CD14-positive monocyte (primary cell): ENCODE data around the gene DCHS1. TPM values are rescaled to one million over a fixed set of nuclear protein-coding genes. Genes with fewer than 3 reads are reported as not detected.
A peak's percentile ranks its signal among the peaks of the same experiment; 100 is the strongest.

Source experiments
- DNase-seq, 3 donors: peaks; one replicate each; pipeline ENCODE4 v3.0.0-alpha.2; 2011 to 2022
- H2AFZ ChIP-seq: 2 replicates; pipeline ENCODE4 v1.6.0; 2012; ENCODE audit warnings: mild to moderate bottlenecking, low read depth, low read length, inconsistent platforms; ENCODE audit not compliant: insufficient read depth, poor library complexity, severe bottlenecking
- H3K27ac ChIP-seq, 2 donors: 1 replicate in 1 of 2; 2 replicates in 1 of 2; pipeline ENCODE4 v1.5.1; 2012 to 2013; ENCODE audit warnings: low read length in 2 of 2, control low read depth in 1 of 2, inconsistent platforms in 1 of 2, low read depth in 1 of 2, mild to moderate bottlenecking in 1 of 2
- H3K27me3 ChIP-seq, 2 donors: one replicate each; pipeline versions ENCODE4 v1.6.0 to v1.6.1; 2011 to 2013; ENCODE audit warnings: low read length in 2 of 2; ENCODE audit not compliant: control insufficient read depth in 2 of 2, insufficient read depth in 2 of 2
- H3K36me3 ChIP-seq, 2 donors: replicated peaks in 1 of 2; 1 replicate in 1 of 2; 2 replicates in 1 of 2; pipeline versions ENCODE4 v1.5.1 to v1.6.1; 2012 to 2013; ENCODE audit warnings: low read length in 2 of 2, control low read depth in 1 of 2, inconsistent platforms in 1 of 2, mild to moderate bottlenecking in 1 of 2; ENCODE audit not compliant: insufficient read depth in 2 of 2, control insufficient read depth in 1 of 2
- H3K4me1 ChIP-seq, 2 donors: 1 replicate in 1 of 2; 2 replicates in 1 of 2; pipeline versions ENCODE4 v1.5.1 to v1.6.1; 2012 to 2013; ENCODE audit warnings: low read length in 2 of 2, control low read depth in 1 of 2, inconsistent platforms in 1 of 2, mild to moderate bottlenecking in 1 of 2, moderate library complexity in 1 of 2; ENCODE audit not compliant: insufficient read depth in 2 of 2, control insufficient read depth in 1 of 2
- H3K4me2 ChIP-seq: replicated peaks from 2 replicates; pipeline ENCODE3; 2012; ENCODE audit warnings: low read length, moderate library complexity, mild to moderate bottlenecking; ENCODE audit not compliant: poor library complexity, severe bottlenecking; ENCODE audit errors: extremely low read depth
- H3K4me3 ChIP-seq, 3 experiments: fragments of 200-600 bp in 1 of 3; sonication (generic) in 1 of 3; replicated peaks in 1 of 3; 1 replicate in 2 of 3; 2 replicates in 1 of 3; pipeline ENCODE4 v1.5.1; 2011 to 2013; ENCODE audit warnings: low read length in 3 of 3, mild to moderate bottlenecking in 3 of 3, control low read depth in 2 of 3, low read depth in 2 of 3, inconsistent platforms in 1 of 3, moderate library complexity in 1 of 3
- H3K79me2 ChIP-seq: 2 replicates; pipeline ENCODE4 v1.6.0; 2012; ENCODE audit warnings: mild to moderate bottlenecking, control low read depth, inconsistent platforms, low read length, moderate library complexity; ENCODE audit not compliant: insufficient read depth
- H3K9ac ChIP-seq: 2 replicates; pipeline ENCODE4 v1.6.0; 2017; ENCODE audit warnings: low read length, mild to moderate bottlenecking; ENCODE audit not compliant: insufficient read depth, poor library complexity, severe bottlenecking
- H3K9me3 ChIP-seq, 2 donors: replicated peaks in 1 of 2; 1 replicate in 1 of 2; 2 replicates in 1 of 2; pipeline versions ENCODE4 v1.5.1 to v1.6.1; 2012 to 2013; ENCODE audit warnings: low read length in 2 of 2, control low read depth in 1 of 2; ENCODE audit not compliant: control insufficient read depth in 1 of 2, insufficient read depth in 1 of 2
- H4K20me1 ChIP-seq: 2 replicates; pipeline ENCODE4 v1.6.0; 2012; ENCODE audit warnings: mild to moderate bottlenecking, low read length, control low read depth, moderate library complexity; ENCODE audit not compliant: insufficient read depth
- H3K27ac Mint-ChIP-seq, 7 donors: one replicate each; pipeline ENCODE4 v1.8.0; 2020; ENCODE audit warnings: mild to moderate bottlenecking in 7 of 7, mixed read lengths in 7 of 7, moderate library complexity in 6 of 7, inconsistent platforms in 2 of 7
- H3K27me3 Mint-ChIP-seq, 3 donors: one replicate each; pipeline ENCODE4 v1.8.0; 2021 to 2022; ENCODE audit warnings: low read depth in 3 of 3, mild to moderate bottlenecking in 3 of 3, mixed read lengths in 3 of 3, moderate library complexity in 3 of 3, inconsistent platforms in 1 of 3
- H3K36me3 Mint-ChIP-seq, 2 donors: one replicate each; pipeline ENCODE4 v1.8.0; 2020; ENCODE audit warnings: mixed read lengths in 2 of 2, inconsistent platforms in 1 of 2, mild to moderate bottlenecking in 1 of 2
- H3K4me1 Mint-ChIP-seq: one replicate; pipeline ENCODE4 v1.8.0; 2020; ENCODE audit warnings: mild to moderate bottlenecking, mixed read lengths
- H3K4me3 Mint-ChIP-seq, 2 donors: one replicate each; pipeline ENCODE4 v1.8.0; 2020; ENCODE audit warnings: mild to moderate bottlenecking in 2 of 2, mixed read lengths in 2 of 2, moderate library complexity in 1 of 2
- H3K9me3 Mint-ChIP-seq, 7 donors: one replicate each; pipeline ENCODE4 v1.8.0; 2020 to 2022; ENCODE audit warnings: mixed read lengths in 7 of 7, mild to moderate bottlenecking in 6 of 7, moderate library complexity in 6 of 7, inconsistent platforms in 2 of 7
- WGBS: methylation state at CpG from one replicate; pipeline ENCODE4 v1.1.5; 2013; ENCODE audit warnings: missing lambda C conversion rate; ENCODE audit not compliant: insufficient coverage; 5-methylcytosine and 5-hydroxymethylcytosine counted together
- intact Hi-C, 2 donors: fragments of 100-400 bp; cut with micrococcal nuclease; formaldehyde crosslinking; loops; one replicate each; pipeline versions ENCODE4 v1.15.0 to v1.15.1; 2023
- polyA plus RNA-seq, 3 donors: library from polyadenylated mRNA; depleted of rRNA in 1 of 3; unstranded in 2 of 3; stranded (reverse) in 1 of 3; fragments of 300-500 nt in 2 of 3; fragments of >200 nt in 1 of 3; fragmentation: Illumina TruSeq in 2 of 3; gene quantifications; 1 replicate in 2 of 3; 2 replicates in 1 of 3; pipeline ENCODE4 v1.2.3, GENCODE V29; 2012 to 2021
- TF ChIP-seq, protein P1 (sequence below): fragments of 200-600 bp; IDR thresholded peaks from one replicate; pipeline ENCODE4 v1.8.0; 2022; ENCODE audit warnings: antibody characterized with exemption, mild to moderate bottlenecking

DCHS1 gene
- polyA plus RNA-seq, 3 donors: 0.01 to 0.88 (median 0.02) TPM

DNA sequence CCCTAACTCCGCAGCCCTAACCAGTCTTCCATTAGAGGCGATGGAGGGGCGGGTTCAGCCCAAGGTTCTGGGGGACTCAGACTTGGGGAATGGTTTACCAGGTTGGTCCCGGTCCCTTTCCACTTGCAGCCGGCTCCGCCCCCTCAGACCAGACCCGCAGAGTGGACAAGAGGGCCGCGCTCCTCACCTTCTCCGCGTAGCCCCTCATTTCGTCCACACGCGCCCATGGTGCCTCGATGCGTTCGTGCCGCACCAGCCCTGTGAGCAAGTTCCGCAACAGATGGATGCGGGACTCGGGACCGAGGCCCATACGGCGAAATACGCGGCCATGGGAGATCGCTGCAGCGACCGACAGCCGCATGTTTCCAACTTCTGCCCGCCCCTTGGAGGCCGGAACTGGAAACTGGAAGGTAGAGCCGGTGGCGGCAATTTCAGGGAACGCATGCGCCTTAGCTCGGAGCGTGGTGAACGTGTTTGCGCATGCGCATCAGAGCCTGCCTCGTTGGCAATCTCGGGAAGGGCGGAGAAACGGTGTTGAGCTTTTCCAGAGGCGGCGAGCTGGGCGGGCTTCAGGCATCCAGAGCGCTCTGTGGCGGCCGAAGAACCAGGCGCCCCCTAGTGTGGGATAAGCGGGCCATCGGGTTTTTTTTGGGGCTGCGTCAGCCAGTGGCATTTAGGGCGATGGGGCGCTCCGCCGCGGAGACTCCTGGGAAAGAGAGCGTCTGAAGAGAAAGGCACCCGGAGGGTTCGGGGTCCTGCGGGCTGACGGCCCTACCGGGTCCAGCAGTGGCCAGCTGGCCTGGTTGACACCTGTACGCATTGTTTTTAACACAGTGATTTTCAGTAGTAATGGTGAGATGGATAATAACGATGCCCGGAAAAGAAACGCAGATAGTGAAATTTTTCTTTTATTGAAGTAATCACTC, 27.6 kb upstream of the DCHS1 start, which contains the start of gene MRPL17:
MRPL17 (minus strand) TSS at position 405 of the 926 bp plus-strand sequence; CDS start at position 361, 44 bp downstream.
- H3K4me3 ChIP-seq: peak within 1 kb of the TSS; percentile 64 to 96 (median 95)
- H3K27ac ChIP-seq: peak within 1 kb of the TSS; percentile 85 to 93
- Mint-ChIP-seq H3K27ac (peak within 1 kb of the TSS; percentile 88 to 99 (median 98)), H3K9me3 (peaks cover 0 to 4% (median 0%) of the 10 kb centered on the region in 7 donors), H3K36me3 (peaks cover 13 to 17% of the 10 kb centered on the region in 2 donors), H3K4me3 (peak within 1 kb of the TSS; percentile 97 to 99), H3K27me3 (peaks cover 1 to 6% (median 6%) of the 10 kb centered on the region in 3 donors), H3K4me1 (peaks cover 18% of the 10 kb centered on the region)
- H3K36me3 ChIP-seq: peaks cover 0 to 13% of the 10 kb centered on the region in 2 donors
- H4K20me1 ChIP-seq: peaks cover 5% of the 10 kb centered on the region
- intact Hi-C loops: loop anchor here (2.0 to 10.0 kb wide), 4 partner anchors 81 to 448 kb away; partner anchors contain the start of genes ILK (in 2 of the 2), RRP8 (in 2 of the 2), ARFIP2 (in 1 of the 2) and CNGA4 (in 1 of the 2)
- DNase-seq: peak; percentile 99
- 0% methylated on average over 66 of the region's 70 CpGs for WGBS
- peak within 1 kb of the TSS; percentile 93 for H3K4me2 ChIP-seq
- no peaks in the 10 kb centered on the region for H3K27me3 ChIP-seq
- no peaks in the 10 kb centered on the region for H3K9me3 ChIP-seq
- peaks cover 16 to 19% of the 10 kb centered on the region in 2 donors for H3K4me1 ChIP-seq
- TF ChIP-seq, protein P1, sequence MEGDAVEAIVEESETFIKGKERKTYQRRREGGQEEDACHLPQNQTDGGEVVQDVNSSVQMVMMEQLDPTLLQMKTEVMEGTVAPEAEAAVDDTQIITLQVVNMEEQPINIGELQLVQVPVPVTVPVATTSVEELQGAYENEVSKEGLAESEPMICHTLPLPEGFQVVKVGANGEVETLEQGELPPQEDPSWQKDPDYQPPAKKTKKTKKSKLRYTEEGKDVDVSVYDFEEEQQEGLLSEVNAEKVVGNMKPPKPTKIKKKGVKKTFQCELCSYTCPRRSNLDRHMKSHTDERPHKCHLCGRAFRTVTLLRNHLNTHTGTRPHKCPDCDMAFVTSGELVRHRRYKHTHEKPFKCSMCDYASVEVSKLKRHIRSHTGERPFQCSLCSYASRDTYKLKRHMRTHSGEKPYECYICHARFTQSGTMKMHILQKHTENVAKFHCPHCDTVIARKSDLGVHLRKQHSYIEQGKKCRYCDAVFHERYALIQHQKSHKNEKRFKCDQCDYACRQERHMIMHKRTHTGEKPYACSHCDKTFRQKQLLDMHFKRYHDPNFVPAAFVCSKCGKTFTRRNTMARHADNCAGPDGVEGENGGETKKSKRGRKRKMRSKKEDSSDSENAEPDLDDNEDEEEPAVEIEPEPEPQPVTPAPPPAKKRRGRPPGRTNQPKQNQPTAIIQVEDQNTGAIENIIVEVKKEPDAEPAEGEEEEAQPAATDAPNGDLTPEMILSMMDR: peak; percentile 83
- peaks cover 25% of the 10 kb centered on the region for H3K79me2 ChIP-seq
- H3K9ac ChIP-seq: peak within 1 kb of the TSS; percentile 71
- peak within 1 kb of the TSS; percentile 94 for H2AFZ ChIP-seq

DNA sequence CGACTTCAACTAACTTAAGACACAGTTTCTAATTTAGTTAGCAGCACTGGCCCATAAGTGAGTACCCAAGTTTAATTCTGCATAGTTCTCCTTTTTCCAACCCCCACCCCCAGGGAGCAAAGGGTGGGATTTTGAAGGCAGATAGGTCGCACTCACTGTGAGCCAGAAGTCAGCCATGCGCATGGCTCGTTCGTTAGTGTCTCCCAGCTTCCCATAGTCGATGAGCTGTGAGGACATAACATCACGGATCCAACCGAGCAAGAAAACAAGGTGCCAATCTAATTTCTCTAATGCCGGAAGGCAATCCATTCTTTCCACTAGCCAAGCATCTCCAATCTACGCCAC, 27.0 kb upstream of the DCHS1 start:
- Histone ChIP-seq H3K4me2 (peak overlapping the region; percentile 93), H3K4me3 (peak overlapping the region; percentile 64 to 96 (median 95)), H3K27ac (peak overlapping the region; percentile 85 to 93), H4K20me1 (peaks cover 5% of the 10 kb centered on the region), H3K9ac (peak overlapping the region; percentile 71), H3K36me3 (peaks cover 0 to 13% of the 10 kb centered on the region in 2 donors), H3K4me1 (peaks cover 16 to 19% of the 10 kb centered on the region in 2 donors), H3K27me3 (no peaks in the 10 kb centered on the region), H2AFZ (peak overlapping the region; percentile 94), H3K79me2 (peaks cover 25% of the 10 kb centered on the region), H3K9me3 (no peaks in the 10 kb centered on the region)
- intact Hi-C loops: loop anchor here (2.0 to 10.0 kb wide), 4 partner anchors 80 to 448 kb away; partner anchors contain the start of genes ILK (in 2 of the 2), RRP8 (in 2 of the 2), ARFIP2 (in 1 of the 2) and CNGA4 (in 1 of the 2)
- Mint-ChIP-seq H3K9me3 (peaks cover 0 to 4% (median 0%) of the 10 kb centered on the region in 7 donors), H3K27ac (peak overlapping the region in 6 of 7 donors; percentile 88 to 99 (median 96)), H3K27me3 (peaks cover 1 to 6% (median 5%) of the 10 kb centered on the region in 3 donors), H3K36me3 (peaks cover 13 to 17% of the 10 kb centered on the region in 2 donors), H3K4me3 (peak overlapping the region; percentile 97 to 99), H3K4me1 (peaks cover 18% of the 10 kb centered on the region)
- 0% methylated on average over 9 of the region's 10 CpGs for WGBS
- TF ChIP-seq, protein P1: no peak
- no peak for DNase-seq
